Psoas muscle (tissue), 8 donors: ENCODE measurements around the gene PRMT7. TPM values are rescaled to one million over a fixed set of nuclear protein-coding genes. Genes with fewer than 3 reads are reported as not detected.

Experiments
- ATAC-seq, 4 donors: fragments of 200-7000 bp; cut with Tn5 transposase; one replicate each; pipeline ENCODE4 v1.9.1; 2020; ENCODE audit warnings: moderate library complexity in 3 of 4, mild to moderate bottlenecking in 2 of 4
- DNase-seq, 2 donors: peaks; one replicate each; pipeline ENCODE4 v3.0.0-alpha.2; 2020
- H3K27ac ChIP-seq: fragments of 200-600 bp; one replicate; pipeline ENCODE4 v1.8.0; 2022
- H3K27me3 ChIP-seq, 3 donors: fragments of 200-600 bp in 1 of 3; one replicate each; pipeline versions ENCODE4 v1.6.1 to v1.8.0; 2013 to 2022; ENCODE audit warnings: low read length in 2 of 3, mild to moderate bottlenecking in 2 of 3, moderate library complexity in 1 of 3; ENCODE audit not compliant: insufficient read depth in 3 of 3
- H3K36me3 ChIP-seq, 2 donors: fragments of 200-600 bp in 1 of 2; one replicate each; pipeline versions ENCODE4 v1.6.1 to v1.8.0; 2013 to 2022; ENCODE audit warnings: low read depth in 1 of 2, mild to moderate bottlenecking in 1 of 2, moderate library complexity in 1 of 2; ENCODE audit not compliant: insufficient read depth in 1 of 2
- H3K4me1 ChIP-seq: fragments of 200-600 bp; one replicate; pipeline ENCODE4 v1.8.0; 2022
- H3K4me3 ChIP-seq: fragments of 200-600 bp; one replicate; pipeline ENCODE4 v1.8.0; 2022; ENCODE audit warnings: mild to moderate bottlenecking
- H3K9me3 ChIP-seq: fragments of 200-600 bp; one replicate; pipeline ENCODE4 v1.8.0; 2022
- CTCF ChIP-seq: fragments of 200-600 bp; IDR thresholded peaks from one replicate; pipeline ENCODE4 v1.8.0; 2022; ENCODE audit warnings: antibody characterized with exemption
- WGBS, 3 donors: extraction: QIAGEN DNeasy Blood & Tissue Kit; methylation state at CpG; one replicate each; pipeline versions ENCODE4 v1.1.6 to v1.1.7; 2013; 5-methylcytosine and 5-hydroxymethylcytosine counted together
- intact Hi-C, 2 donors: fragments of 100-400 bp; cut with DNase I; formaldehyde crosslinking; loops; one replicate each; pipeline versions ENCODE4 v1.11.0 to v1.14.2; 2022
- polyA plus RNA-seq, 3 donors: library from polyadenylated mRNA; stranded (reverse); fragments of 200-250 nt; gene quantifications; one replicate each; pipeline ENCODE4 v1.2.3, GENCODE V29; 2013
- total RNA-seq, 4 donors: library from RNA; stranded (reverse); fragmentation: NEBNext Ultra II Directional in 2 of 4; extraction: Animal tissue kit (Norgen Biotek cat#: 25700) in 2 of 4; gene quantifications; one replicate each; pipeline versions ENCODE4 v1.2.1 to v1.2.4, GENCODE V29; 2021 to 2023
- donor health status: healthy with polysubstance abuse.
- donor health status: DM: no; HTN: no; CAD: no; lungs with moderate emphysema.
- donor health status: Bipolar disorder and iron deficiency.
- donor health status: healthy.
- donor health status: DM: yes; HTN: yes; CAD: no.
- donor health status: DM: no; HTN: no; CAD: no.
- donor health status: DM: no; HTN: no; CAD: no.
- donor health status: DM: yes; HTN: yes; CAD: no.

PRMT7 gene
- total and polyA plus RNA-seq, 7 donors, result 18.9 to 45.1 (median 26.0) TPM

- intact Hi-C loops, result no loop called here
- Histone ChIP-seq H3K27me3 (no peaks in the 10 kb centered on the region), H3K27ac (no peak overlapping the region), H3K4me3 (no peak overlapping the region), H3K9me3 (no peaks in the 10 kb centered on the region), H3K36me3 (peaks cover 6 to 82% of the 10 kb centered on the region in 2 donors), H3K4me1 (no peaks in the 10 kb centered on the region)
- TF ChIP-seq CTCF, result no peak
- no peak for ATAC-seq
- DNase-seq, result no peak
- 75 to 92% (median 85%) methylated on average over 9 of the region's 9 CpGs for WGBS, 3 donors
Measured at GRCh38 chr16:68357521-68357922, 46.7 kb downstream of the PRMT7 start.

GRCh38 chr16:68357923-68358322 is 47.1 kb downstream of the PRMT7 start:
- DNase-seq, result no peak
- no peak overlapping the region for H3K27ac ChIP-seq
- peak in 3 of 4 donors; percentile 19 to 53 (median 29) for ATAC-seq
- no peak for TF ChIP-seq CTCF
- no peak overlapping the region for H3K4me3 ChIP-seq
- 75 to 95% (median 76%) methylated on average over 11 of the region's 11 CpGs for WGBS, 3 donors
- no peaks in the 10 kb centered on the region for H3K27me3 ChIP-seq
- peaks cover 6 to 78% of the 10 kb centered on the region in 2 donors for H3K36me3 ChIP-seq
- H3K9me3 ChIP-seq, result no peaks in the 10 kb centered on the region
- intact Hi-C loops, result no loop called here
- H3K4me1 ChIP-seq, result no peaks in the 10 kb centered on the region

- DNase-seq, result no peak
- Histone ChIP-seq H3K9me3 (no peaks in the 10 kb centered on the region), H3K4me3 (no peak overlapping the region), H3K36me3 (peaks cover 0 to 67% of the 10 kb centered on the region in 2 donors), H3K4me1 (no peaks in the 10 kb centered on the region), H3K27ac (no peak overlapping the region), H3K27me3 (no peaks in the 10 kb centered on the region)
- intact Hi-C loops, result no loop called here
- 88 to 96% (median 88%) methylated on average over 13 of the region's 13 CpGs for WGBS, 3 donors
- TF ChIP-seq CTCF, result no peak
- no peak for ATAC-seq
Measured at GRCh38 chr16:68358951-68359350, 48.1 kb downstream of the PRMT7 start.

- H3K4me3 ChIP-seq, result no peak overlapping the region
- H3K9me3 ChIP-seq, result no peaks in the 10 kb centered on the region
- no peaks in the 10 kb centered on the region for H3K27me3 ChIP-seq
- no peak overlapping the region for H3K27ac ChIP-seq
- no peak for TF ChIP-seq CTCF
- DNase-seq, result no peak
- no peaks in the 10 kb centered on the region for H3K4me1 ChIP-seq
- H3K36me3 ChIP-seq, result peaks cover 0 to 61% of the 10 kb centered on the region in 2 donors
- no peak for ATAC-seq
- intact Hi-C loops, result loop anchor here in 1 of 2 donors (10.0 kb wide), 1 partner anchor 155 kb away; no protein-coding TSS in a partner anchor
- WGBS, 3 donors, result 80 to 86% (median 83%) methylated on average over 23 of the region's 23 CpGs
Measured at GRCh38 chr16:68359398-68360191, 48.8 kb downstream of the PRMT7 start.
